Measurements from ENCODE around the gene ZNF385C.

Gene ZNF385C

GRCh38 chr17:42065201-42065600 is 33.1 kb downstream of the ZNF385C start:
- Histone ChIP-seq H3K4me3 (no peak overlapping the region), H3K9me3 (no peaks in the 10 kb centered on the region), H3K27ac (no peak overlapping the region), H3K4me2 (peak overlapping the region; percentile 65), H3K4me1 (peaks cover 47% of the 10 kb centered on the region), H4K20me1 (no peaks in the 10 kb centered on the region), H3K9ac (peak overlapping the region; percentile 23; the same call in 1 of the 2 replicates), H3K27me3 (peaks cover 1% of the 10 kb centered on the region; the same call in 1 of the 2 replicates), H3K36me3 (no peaks in the 10 kb centered on the region)
- TF ChIP-seq Cebpa-rat (IDR thresholded peaks at IDR 0.05), result no peak

- H4K20me1 ChIP-seq, result no peaks in the 10 kb centered on the region
- H3K4me3 ChIP-seq, result no peak overlapping the region
- no peaks in the 10 kb centered on the region for H3K36me3 ChIP-seq
- H3K9me3 ChIP-seq, result no peaks in the 10 kb centered on the region
- no peak for TF ChIP-seq Cebpa-rat (IDR thresholded peaks at IDR 0.05)
- no peaks in the 10 kb centered on the region for H3K27me3 ChIP-seq
- H3K4me1 ChIP-seq, result peaks cover 53% of the 10 kb centered on the region
- H3K27ac ChIP-seq, result no peak overlapping the region
- H3K9ac ChIP-seq, result no peak overlapping the region
- peak overlapping the region; percentile 65; the same call in 1 of the 2 replicates for H3K4me2 ChIP-seq
Measured at GRCh38 chr17:42062681-42063080, 35.6 kb downstream of the ZNF385C start.

- no peak overlapping the region for H3K4me3 ChIP-seq
- H3K9me3 ChIP-seq, result no peaks in the 10 kb centered on the region
- H4K20me1 ChIP-seq, result no peaks in the 10 kb centered on the region
- H3K4me1 ChIP-seq, result peaks cover 53% of the 10 kb centered on the region
- no peaks in the 10 kb centered on the region for H3K27me3 ChIP-seq
- TF ChIP-seq Cebpa-rat (IDR thresholded peaks at IDR 0.05), result no peak
- peak overlapping the region; percentile 37; the same call in 1 of the 2 replicates for H3K27ac ChIP-seq
- H3K9ac ChIP-seq, result 0 out of 2 replicates have a peak overlapping the region, but pooled peaks have one; percentile 19
- no peaks in the 10 kb centered on the region for H3K36me3 ChIP-seq
- peak overlapping the region; percentile 65 for H3K4me2 ChIP-seq
Measured at GRCh38 chr17:42061646-42062487, 36.4 kb downstream of the ZNF385C start.

- TF ChIP-seq Cebpa-rat (IDR thresholded peaks at IDR 0.05), result no peak
- H3K4me3 ChIP-seq, result no peak overlapping the region
- no peaks in the 10 kb centered on the region for H3K36me3 ChIP-seq
- H3K27me3 ChIP-seq, result no peaks in the 10 kb centered on the region
- H3K9me3 ChIP-seq, result no peaks in the 10 kb centered on the region
- H3K4me2 ChIP-seq, result peak overlapping the region; percentile 44
- H3K9ac ChIP-seq, result no peak overlapping the region
- no peaks in the 10 kb centered on the region for H4K20me1 ChIP-seq
- H3K27ac ChIP-seq, result peak overlapping the region; percentile 56
- H3K4me1 ChIP-seq, result peaks cover 58% of the 10 kb centered on the region
Measured at GRCh38 chr17:42060231-42060630, 38.0 kb downstream of the ZNF385C start.

GRCh38 chr17:42059815-42060214 is 38.5 kb downstream of the ZNF385C start:
- no peak for TF ChIP-seq Cebpa-rat (IDR thresholded peaks at IDR 0.05)
- H3K27me3 ChIP-seq, result no peaks in the 10 kb centered on the region
- H4K20me1 ChIP-seq, result no peaks in the 10 kb centered on the region
- H3K27ac ChIP-seq, result peak overlapping the region; percentile 56
- no peak overlapping the region for H3K9ac ChIP-seq
- no peak overlapping the region for H3K4me3 ChIP-seq
- no peaks in the 10 kb centered on the region for H3K36me3 ChIP-seq
- H3K4me1 ChIP-seq, result peaks cover 57% of the 10 kb centered on the region
- peak overlapping the region; percentile 44 for H3K4me2 ChIP-seq
- H3K9me3 ChIP-seq, result no peaks in the 10 kb centered on the region

GRCh38 chr17:42058063-42058462 is 40.2 kb downstream of the ZNF385C start:
- Histone ChIP-seq H3K4me2 (no peak overlapping the region), H3K27me3 (peaks cover 5% of the 10 kb centered on the region; the same call in 1 of the 2 replicates), H3K27ac (no peak overlapping the region), H3K4me1 (peaks cover 48% of the 10 kb centered on the region), H3K4me3 (no peak overlapping the region), H3K9ac (no peak overlapping the region), H4K20me1 (no peaks in the 10 kb centered on the region), H3K36me3 (no peaks in the 10 kb centered on the region), H3K9me3 (no peaks in the 10 kb centered on the region)
- no peak for TF ChIP-seq Cebpa-rat (IDR thresholded peaks at IDR 0.05)

- Histone ChIP-seq H3K9ac (no peak overlapping the region), H4K20me1 (no peaks in the 10 kb centered on the region), H3K27me3 (peaks cover 17% of the 10 kb centered on the region), H3K4me3 (no peak overlapping the region), H3K27ac (no peak overlapping the region), H3K9me3 (no peaks in the 10 kb centered on the region), H3K4me2 (no peak overlapping the region), H3K36me3 (no peaks in the 10 kb centered on the region), H3K4me1 (peaks cover 34% of the 10 kb centered on the region)
- TF ChIP-seq Cebpa-rat (IDR thresholded peaks at IDR 0.05), result no peak
Measured at GRCh38 chr17:42056635-42057034, 41.6 kb downstream of the ZNF385C start.

- TF ChIP-seq Cebpa-rat (IDR thresholded peaks at IDR 0.05), result no peak
- Histone ChIP-seq H3K36me3 (no peaks in the 10 kb centered on the region), H3K27me3 (peaks cover 29% of the 10 kb centered on the region), H3K4me3 (no peak overlapping the region), H3K9ac (no peak overlapping the region), H3K4me1 (peaks cover 28% of the 10 kb centered on the region), H4K20me1 (no peaks in the 10 kb centered on the region), H3K4me2 (peak overlapping the region; percentile 37), H3K27ac (no peak overlapping the region), H3K9me3 (no peaks in the 10 kb centered on the region)
Measured at GRCh38 chr17:42055496-42055895, 42.8 kb downstream of the ZNF385C start.

- peaks cover 24% of the 10 kb centered on the region for H3K4me1 ChIP-seq
- H3K4me3 ChIP-seq, result no peak overlapping the region
- peak overlapping the region; percentile 37; the same call in 1 of the 2 replicates for H3K4me2 ChIP-seq
- no peaks in the 10 kb centered on the region for H3K36me3 ChIP-seq
- H3K9me3 ChIP-seq, result no peaks in the 10 kb centered on the region
- no peak overlapping the region for H3K9ac ChIP-seq
- no peak overlapping the region for H3K27ac ChIP-seq
- no peaks in the 10 kb centered on the region for H4K20me1 ChIP-seq
- peaks cover 33% of the 10 kb centered on the region for H3K27me3 ChIP-seq
- no peak for TF ChIP-seq Cebpa-rat (IDR thresholded peaks at IDR 0.05)
Measured at GRCh38 chr17:42055027-42055426, 43.2 kb downstream of the ZNF385C start.

GRCh38 chr17:42053731-42054500 is 44.4 kb downstream of the ZNF385C start:
- no peak for TF ChIP-seq Cebpa-rat (IDR thresholded peaks at IDR 0.05)
- no peak overlapping the region for H3K27ac ChIP-seq
- H3K9ac ChIP-seq, result no peak overlapping the region
- H3K4me3 ChIP-seq, result no peak overlapping the region
- no peaks in the 10 kb centered on the region for H4K20me1 ChIP-seq
- H3K9me3 ChIP-seq, result no peaks in the 10 kb centered on the region
- H3K27me3 ChIP-seq, result peaks cover 45% of the 10 kb centered on the region
- H3K36me3 ChIP-seq, result no peaks in the 10 kb centered on the region
- peaks cover 23% of the 10 kb centered on the region for H3K4me1 ChIP-seq
- H3K4me2 ChIP-seq, result peak overlapping the region; percentile 37

Data from BLaER1 (cell line).